GM21723 (cell line): ENCODE data around the gene KIF4B.

Experiments used
- ATAC-seq: cut with Tn5 transposase; IDR thresholded peaks from one replicate; pipeline ENCODE4 v1.9.1; 2021; ENCODE audit warnings: mild to moderate bottlenecking, moderate library complexity; ENCODE audit not compliant: unreplicated experiment

The KIF4B gene

GRCh38 chr5:155049569-155050383, 36.2 kb downstream of the KIF4B start:
- ATAC-seq = no peak

GRCh38 chr5:155050384-155051019, 36.9 kb downstream of the KIF4B start:
- no peak for ATAC-seq

GRCh38 chr5:155052532-155052931, 39.0 kb downstream of the KIF4B start:
- no peak for ATAC-seq

GRCh38 chr5:155053501-155053900, 39.9 kb downstream of the KIF4B start:
- ATAC-seq = no peak

- ATAC-seq = no peak
Observed at GRCh38 chr5:155056644-155057269, 43.2 kb downstream of the KIF4B start.

- no peak for ATAC-seq
Observed at GRCh38 chr5:155057626-155058025, 44.1 kb downstream of the KIF4B start.

- ATAC-seq = peak; percentile 85
Observed at GRCh38 chr5:155064580-155064979, 51.0 kb downstream of the KIF4B start.

- no peak for ATAC-seq
Observed at GRCh38 chr5:155066886-155067595, 53.5 kb downstream of the KIF4B start.
